Measurements from ENCODE around the gene LMCD1. TPM values are rescaled to one million over a fixed set of nuclear protein-coding genes. Genes with fewer than 3 reads are reported as not detected.

The LMCD1 gene, protein sequence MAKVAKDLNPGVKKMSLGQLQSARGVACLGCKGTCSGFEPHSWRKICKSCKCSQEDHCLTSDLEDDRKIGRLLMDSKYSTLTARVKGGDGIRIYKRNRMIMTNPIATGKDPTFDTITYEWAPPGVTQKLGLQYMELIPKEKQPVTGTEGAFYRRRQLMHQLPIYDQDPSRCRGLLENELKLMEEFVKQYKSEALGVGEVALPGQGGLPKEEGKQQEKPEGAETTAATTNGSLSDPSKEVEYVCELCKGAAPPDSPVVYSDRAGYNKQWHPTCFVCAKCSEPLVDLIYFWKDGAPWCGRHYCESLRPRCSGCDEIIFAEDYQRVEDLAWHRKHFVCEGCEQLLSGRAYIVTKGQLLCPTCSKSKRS
- 0.52 and 0.93 TPM in 2 replicates for total RNA-seq

DNA sequence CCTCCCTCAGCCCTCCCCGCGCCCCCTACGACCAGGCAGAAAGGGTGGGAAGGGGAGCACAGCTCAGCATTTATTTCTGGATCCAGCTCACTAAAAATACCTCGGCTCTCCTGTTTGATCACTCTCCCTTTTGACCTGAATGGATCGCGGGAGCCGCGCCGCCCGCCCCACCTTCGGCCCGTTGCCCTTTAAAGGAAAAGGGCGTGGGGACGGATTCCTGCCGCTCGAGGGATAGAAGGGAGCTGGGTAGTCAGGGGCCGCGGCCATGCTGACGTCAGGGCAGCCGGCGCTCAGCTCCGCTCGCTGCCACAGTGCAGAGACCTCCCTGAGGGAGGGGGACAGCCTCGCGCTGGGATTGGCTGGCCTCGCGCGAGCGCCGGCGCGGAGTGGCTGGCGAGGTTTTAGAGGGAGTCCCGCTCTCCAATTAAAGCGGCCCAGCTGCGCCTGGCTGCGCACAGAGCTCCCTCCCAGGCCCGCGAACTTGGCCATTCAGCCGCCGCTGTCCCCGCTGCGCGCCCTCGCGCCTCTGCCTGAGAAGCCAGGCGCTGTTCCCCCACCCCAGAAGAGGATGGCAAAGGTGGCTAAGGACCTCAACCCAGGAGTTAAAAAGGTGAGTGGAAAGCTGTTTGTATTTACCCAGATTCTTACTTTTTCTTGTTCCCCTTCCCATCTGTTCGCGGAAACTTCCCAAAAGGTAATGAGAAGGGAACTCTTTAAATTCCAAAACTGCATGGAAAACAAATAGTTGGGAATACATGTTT lies at the start of gene LMCD1:
LMCD1 (plus strand) TSS at position 453 of the 761 bp plus-strand sequence; CDS start at position 569, 116 bp downstream.
- H3K36me3 Mint-ChIP-seq (ENCODE audit: low read depth) = no peaks in the 10 kb centered on the region
- DNase-seq = peak; percentile 92
- H3K4me1 Mint-ChIP-seq = peaks cover 5% of the 10 kb centered on the region
- H3K4me3 Mint-ChIP-seq = peak within 1 kb of the TSS; percentile 78
- H3K27me3 Mint-ChIP-seq = peaks cover 27% of the 10 kb centered on the region
- no peak within 1 kb of the TSS for H3K27ac Mint-ChIP-seq
- intact Hi-C loops (cut with micrococcal nuclease) = no loop called here
- H3K9me3 Mint-ChIP-seq = no peaks in the 10 kb centered on the region

DNA sequence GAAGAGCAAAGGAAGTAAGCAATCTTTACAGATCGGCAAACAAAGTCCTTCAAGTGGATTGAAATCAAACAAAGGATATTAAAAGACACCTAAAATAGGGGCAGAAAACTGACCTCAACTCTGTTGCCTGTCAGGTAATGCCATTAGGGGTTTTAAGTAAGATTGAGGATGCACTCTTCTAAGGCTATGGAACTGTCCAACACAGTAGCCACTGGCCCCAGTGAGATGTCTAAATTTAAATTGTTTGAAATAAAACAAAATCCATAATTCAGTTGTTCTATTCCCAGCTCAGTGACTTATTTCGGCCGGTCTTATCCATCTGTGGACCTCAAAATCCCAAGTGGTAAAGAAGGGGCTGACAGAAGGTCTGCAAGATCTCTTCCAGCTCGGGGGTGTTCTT lies 49.5 kb upstream of the LMCD1 start:
- no peak overlapping the region for H3K4me3 Mint-ChIP-seq
- DNase-seq = no peak
- H3K4me1 Mint-ChIP-seq = no peaks in the 10 kb centered on the region
- no peaks in the 10 kb centered on the region for H3K36me3 Mint-ChIP-seq (ENCODE audit: low read depth)
- no peaks in the 10 kb centered on the region for H3K9me3 Mint-ChIP-seq
- intact Hi-C loops (cut with micrococcal nuclease) = no loop called here
- no peak overlapping the region for H3K27ac Mint-ChIP-seq
- peaks cover 5% of the 10 kb centered on the region for H3K27me3 Mint-ChIP-seq

DNA sequence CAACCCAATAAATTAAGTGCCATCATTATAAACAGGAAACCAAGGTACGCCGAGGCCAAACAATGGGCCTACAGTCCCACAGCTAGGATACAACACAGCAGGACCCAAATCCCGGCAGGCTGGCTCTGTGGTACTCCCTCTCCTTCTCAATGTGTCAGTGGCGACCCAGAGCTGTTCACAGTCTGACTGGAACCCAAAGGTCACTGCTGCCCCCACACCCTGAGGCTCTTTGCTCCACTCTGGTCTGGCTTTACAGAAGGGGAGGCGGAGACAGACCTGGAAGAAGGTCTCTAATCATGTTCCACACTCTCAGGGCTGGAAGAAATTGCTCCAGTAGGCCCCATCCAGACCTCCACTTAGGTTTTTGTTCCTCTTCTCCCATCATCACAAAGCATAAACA lies 48.5 kb upstream of the LMCD1 start:
- Mint-ChIP-seq H3K9me3 (no peaks in the 10 kb centered on the region), H3K4me3 (no peak overlapping the region), H3K4me1 (no peaks in the 10 kb centered on the region), H3K27ac (no peak overlapping the region), H3K36me3 (ENCODE audit: low read depth) (no peaks in the 10 kb centered on the region), H3K27me3 (peaks cover 5% of the 10 kb centered on the region)
- no peak for DNase-seq
- intact Hi-C loops (cut with micrococcal nuclease) = no loop called here

DNA sequence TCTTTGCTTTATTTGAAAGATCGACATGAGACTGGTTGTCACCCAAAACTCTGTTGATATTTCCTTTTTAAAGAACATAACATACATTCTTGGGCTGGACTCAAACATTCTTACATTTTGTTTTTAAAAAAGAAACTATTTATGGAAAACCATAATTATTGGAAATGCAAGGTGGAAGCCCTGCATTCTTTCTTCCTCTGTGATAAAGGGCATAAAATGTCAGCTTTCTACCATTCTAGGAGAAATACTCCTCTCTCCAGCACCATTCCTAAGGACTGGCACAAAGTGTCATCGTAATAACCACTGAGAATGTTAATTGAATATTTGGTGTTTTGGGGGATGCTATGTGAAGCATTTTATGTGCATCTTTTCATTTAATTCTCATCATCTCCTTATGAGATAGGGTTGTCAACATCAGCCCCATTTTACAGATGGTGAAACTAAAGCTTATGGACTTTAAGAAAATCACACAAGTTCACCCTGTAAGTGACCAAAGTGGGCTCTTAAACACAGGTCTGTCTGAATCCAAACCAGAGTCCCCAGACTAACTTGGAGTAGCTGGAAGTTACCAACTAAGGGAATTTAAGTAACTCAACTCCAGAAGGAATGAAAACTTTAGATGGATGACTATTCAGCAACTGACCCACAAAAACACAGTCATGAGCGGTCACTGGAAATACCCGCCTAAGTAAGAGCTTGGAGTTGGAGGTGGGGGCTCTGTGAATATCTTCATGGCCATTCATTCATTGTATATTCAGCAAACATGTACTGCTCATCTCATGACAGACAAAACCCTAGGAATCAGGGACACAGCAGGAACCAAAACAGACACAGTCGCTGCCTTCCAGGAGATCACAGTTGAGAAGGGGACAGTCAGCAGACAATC lies 45.9 kb upstream of the LMCD1 start:
- Mint-ChIP-seq H3K27ac (no peak overlapping the region), H3K36me3 (ENCODE audit: low read depth) (no peaks in the 10 kb centered on the region), H3K4me1 (no peaks in the 10 kb centered on the region), H3K27me3 (peaks cover 5% of the 10 kb centered on the region), H3K9me3 (no peaks in the 10 kb centered on the region), H3K4me3 (no peak overlapping the region)
- intact Hi-C loops (cut with micrococcal nuclease) = no loop called here
- no peak for DNase-seq

DNA sequence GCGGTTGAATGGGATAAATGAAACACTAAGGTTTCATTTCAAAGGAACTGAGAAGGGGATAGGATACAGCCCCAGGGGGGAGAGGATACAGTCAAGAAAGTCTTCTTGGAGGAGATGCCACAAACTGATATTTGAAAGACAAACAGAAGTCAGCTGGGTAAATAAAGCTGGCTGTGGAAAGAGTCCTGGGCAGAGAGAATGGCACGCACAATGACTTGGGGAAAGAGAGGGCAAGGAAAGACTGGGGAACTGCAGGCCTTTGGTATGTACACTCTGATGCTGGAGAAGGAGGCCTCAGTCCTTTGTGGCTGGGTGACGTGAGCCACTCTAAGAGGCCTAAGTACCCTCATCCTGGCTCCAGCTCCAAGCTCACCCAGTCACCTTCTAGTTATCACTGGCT lies 45.2 kb upstream of the LMCD1 start:
- H3K27ac Mint-ChIP-seq = no peak overlapping the region
- H3K4me1 Mint-ChIP-seq = no peaks in the 10 kb centered on the region
- no peaks in the 10 kb centered on the region for H3K36me3 Mint-ChIP-seq (ENCODE audit: low read depth)
- no peaks in the 10 kb centered on the region for H3K9me3 Mint-ChIP-seq
- H3K4me3 Mint-ChIP-seq = no peak overlapping the region
- intact Hi-C loops (cut with micrococcal nuclease) = no loop called here
- H3K27me3 Mint-ChIP-seq = peaks cover 5% of the 10 kb centered on the region
- DNase-seq = no peak

DNA sequence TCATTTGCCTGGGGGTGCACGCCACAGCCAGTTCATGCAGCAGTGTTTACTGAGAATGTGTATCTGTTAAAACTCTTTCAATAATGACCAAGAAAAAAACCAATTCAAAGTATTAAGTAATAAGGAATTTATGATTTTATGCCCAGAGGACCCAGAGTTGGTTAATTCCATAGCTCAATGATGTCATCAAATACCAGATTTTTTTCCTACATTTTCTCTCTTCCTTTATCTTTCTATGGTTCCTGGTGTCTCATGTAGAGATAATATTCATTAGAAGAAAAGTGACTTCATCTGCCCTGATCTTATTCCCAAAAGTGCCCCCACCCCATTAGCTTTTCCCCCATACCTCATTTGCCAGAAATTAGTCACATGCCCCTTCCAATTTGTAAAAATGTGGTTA lies 44.6 kb upstream of the LMCD1 start:
- Mint-ChIP-seq H3K9me3 (no peaks in the 10 kb centered on the region), H3K4me1 (no peaks in the 10 kb centered on the region), H3K4me3 (no peak overlapping the region), H3K27ac (no peak overlapping the region), H3K27me3 (peaks cover 5% of the 10 kb centered on the region), H3K36me3 (ENCODE audit: low read depth) (no peaks in the 10 kb centered on the region)
- intact Hi-C loops (cut with micrococcal nuclease) = no loop called here
- no peak for DNase-seq

DNA sequence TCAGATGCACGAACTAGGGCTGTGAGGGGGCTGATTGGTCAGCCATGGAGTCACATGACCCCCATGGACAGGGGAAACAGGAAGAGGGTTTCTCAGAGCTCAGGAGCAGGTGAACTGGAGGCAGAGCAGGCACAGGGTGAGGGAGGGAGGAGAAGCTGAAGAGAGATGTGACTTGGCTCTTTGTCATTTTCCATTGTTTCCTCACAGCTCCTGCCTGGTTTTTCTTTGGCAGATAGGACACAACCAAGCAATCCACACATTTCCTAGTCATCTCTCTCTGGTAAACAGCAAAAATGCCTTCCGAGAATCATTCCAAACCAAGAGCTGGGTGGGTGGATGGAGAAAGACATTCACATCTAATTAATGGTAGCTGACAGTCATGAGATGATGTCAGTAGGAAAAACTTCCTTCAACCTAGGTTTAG lies 43.4 kb upstream of the LMCD1 start:
- intact Hi-C loops (cut with micrococcal nuclease) = no loop called here
- no peak for DNase-seq
- peaks cover 6% of the 10 kb centered on the region for H3K27me3 Mint-ChIP-seq
- H3K27ac Mint-ChIP-seq = no peak overlapping the region
- H3K4me3 Mint-ChIP-seq = no peak overlapping the region
- H3K36me3 Mint-ChIP-seq (ENCODE audit: low read depth) = no peaks in the 10 kb centered on the region
- H3K4me1 Mint-ChIP-seq = no peaks in the 10 kb centered on the region
- no peaks in the 10 kb centered on the region for H3K9me3 Mint-ChIP-seq

DNA sequence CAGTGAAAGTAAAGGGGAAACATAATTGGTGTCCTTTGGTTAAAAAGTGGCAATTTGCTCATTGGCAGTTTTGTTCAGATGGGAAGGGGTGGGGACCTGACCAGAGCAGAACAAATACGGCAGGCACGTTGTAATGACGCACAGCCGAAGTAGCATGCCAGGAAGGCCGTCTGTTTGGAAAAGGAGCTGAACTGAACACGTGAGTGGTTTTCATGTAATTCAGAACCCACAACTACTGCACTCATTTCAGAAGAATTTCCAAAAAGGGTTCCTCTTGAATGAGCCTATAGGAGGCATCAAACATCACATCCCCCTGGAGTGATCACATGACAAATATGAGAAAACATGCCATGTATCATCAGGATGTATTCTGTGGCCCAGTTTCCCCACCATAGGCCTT lies 42.9 kb upstream of the LMCD1 start:
- intact Hi-C loops (cut with micrococcal nuclease) = no loop called here
- no peaks in the 10 kb centered on the region for H3K4me1 Mint-ChIP-seq
- peaks cover 6% of the 10 kb centered on the region for H3K27me3 Mint-ChIP-seq
- no peak for DNase-seq
- no peaks in the 10 kb centered on the region for H3K9me3 Mint-ChIP-seq
- no peak overlapping the region for H3K27ac Mint-ChIP-seq
- H3K36me3 Mint-ChIP-seq (ENCODE audit: low read depth) = no peaks in the 10 kb centered on the region
- no peak overlapping the region for H3K4me3 Mint-ChIP-seq

DNA sequence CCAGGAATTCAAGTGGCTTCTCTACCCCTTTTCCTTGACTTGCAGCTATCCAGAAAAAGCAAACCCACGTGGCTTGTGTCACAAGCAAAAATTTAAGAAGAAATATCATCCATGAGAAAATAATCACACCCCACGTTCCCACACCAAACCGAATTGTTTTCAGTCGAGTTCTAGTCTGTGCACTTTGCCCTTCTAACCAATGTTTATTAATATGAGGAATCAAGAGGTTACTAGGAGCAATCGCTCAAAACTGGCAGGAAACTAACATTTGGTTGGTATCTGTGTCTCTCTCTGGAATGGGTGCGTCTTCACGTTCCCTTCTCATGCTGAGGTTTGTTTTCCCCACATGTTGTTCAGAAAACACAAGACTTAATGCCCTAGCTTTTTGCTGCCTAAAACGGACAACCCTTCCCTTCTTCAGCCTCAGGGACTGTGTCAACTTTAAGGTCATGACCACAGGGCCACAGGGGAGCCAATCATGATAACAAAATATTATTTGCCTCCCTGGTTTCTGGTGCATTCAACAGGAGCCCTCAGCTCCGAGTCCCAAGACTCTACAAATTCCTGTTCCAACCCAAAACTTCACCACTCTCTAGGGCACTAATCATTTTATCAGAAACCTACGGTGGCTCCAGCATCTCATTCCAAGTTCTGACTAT lies 41.4 kb upstream of the LMCD1 start:
- Mint-ChIP-seq H3K27me3 (peaks cover 5% of the 10 kb centered on the region), H3K4me3 (no peak overlapping the region), H3K36me3 (ENCODE audit: low read depth) (no peaks in the 10 kb centered on the region), H3K9me3 (no peaks in the 10 kb centered on the region), H3K4me1 (no peaks in the 10 kb centered on the region), H3K27ac (no peak overlapping the region)
- intact Hi-C loops (cut with micrococcal nuclease) = no loop called here
- no peak for DNase-seq

DNA sequence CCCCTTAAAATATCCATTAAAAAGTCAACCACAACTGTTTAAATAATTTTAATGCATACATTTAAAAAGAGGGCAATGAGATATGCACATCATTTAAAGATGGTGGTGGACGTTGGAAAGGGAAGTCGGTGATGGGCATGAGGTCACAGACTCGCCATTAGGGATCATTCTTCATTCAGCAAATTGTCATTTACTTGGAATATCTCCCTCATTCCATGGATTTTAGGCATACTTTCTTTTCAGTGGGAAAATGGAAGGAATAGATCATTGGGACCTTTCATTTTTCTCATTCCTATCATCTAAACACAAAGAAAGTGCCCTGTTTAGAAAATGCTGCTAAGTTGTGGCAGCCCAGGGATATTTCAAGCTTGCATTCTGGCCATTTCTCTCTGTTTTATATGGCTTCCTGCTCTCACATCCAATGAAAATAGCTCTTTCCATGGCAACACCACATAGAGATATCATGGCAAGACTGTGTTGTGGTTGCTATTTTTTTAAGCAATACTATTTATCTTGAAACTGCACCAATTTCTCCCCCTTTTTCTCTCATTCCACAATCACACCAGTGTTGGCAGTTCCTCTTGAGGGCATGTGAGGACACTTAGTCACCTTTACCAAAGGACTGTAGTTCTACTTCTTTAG lies 40.7 kb upstream of the LMCD1 start:
- Mint-ChIP-seq H3K27ac (no peak overlapping the region), H3K4me1 (no peaks in the 10 kb centered on the region), H3K36me3 (ENCODE audit: low read depth) (no peaks in the 10 kb centered on the region), H3K27me3 (peaks cover 5% of the 10 kb centered on the region), H3K4me3 (no peak overlapping the region), H3K9me3 (no peaks in the 10 kb centered on the region)
- DNase-seq = no peak
- intact Hi-C loops (cut with micrococcal nuclease) = no loop called here

DNA sequence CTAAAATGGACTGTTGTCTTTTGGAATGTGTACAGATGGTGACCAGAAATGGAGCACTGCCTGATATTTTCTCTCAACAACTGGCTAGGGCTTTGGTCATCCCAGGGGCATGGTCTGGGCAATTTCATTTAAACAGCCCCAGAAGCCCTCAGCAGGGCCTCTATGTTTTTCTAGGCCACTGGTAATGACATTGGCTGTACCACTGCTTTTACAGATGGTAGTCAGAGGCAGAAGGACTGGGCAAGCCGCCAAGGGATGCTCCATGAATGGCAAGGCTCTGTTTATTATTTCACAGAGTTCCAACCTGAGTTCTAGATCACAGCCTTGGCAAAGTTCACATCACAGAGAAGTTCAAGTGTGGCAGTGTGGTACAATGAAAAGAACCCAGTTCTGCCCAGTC lies 37.0 kb upstream of the LMCD1 start:
- no peak overlapping the region for H3K4me3 Mint-ChIP-seq
- no peak for DNase-seq
- no peak overlapping the region for H3K27ac Mint-ChIP-seq
- H3K27me3 Mint-ChIP-seq = peaks cover 11% of the 10 kb centered on the region
- intact Hi-C loops (cut with micrococcal nuclease) = no loop called here
- H3K9me3 Mint-ChIP-seq = no peaks in the 10 kb centered on the region
- no peaks in the 10 kb centered on the region for H3K4me1 Mint-ChIP-seq
- no peaks in the 10 kb centered on the region for H3K36me3 Mint-ChIP-seq (ENCODE audit: low read depth)

DNA sequence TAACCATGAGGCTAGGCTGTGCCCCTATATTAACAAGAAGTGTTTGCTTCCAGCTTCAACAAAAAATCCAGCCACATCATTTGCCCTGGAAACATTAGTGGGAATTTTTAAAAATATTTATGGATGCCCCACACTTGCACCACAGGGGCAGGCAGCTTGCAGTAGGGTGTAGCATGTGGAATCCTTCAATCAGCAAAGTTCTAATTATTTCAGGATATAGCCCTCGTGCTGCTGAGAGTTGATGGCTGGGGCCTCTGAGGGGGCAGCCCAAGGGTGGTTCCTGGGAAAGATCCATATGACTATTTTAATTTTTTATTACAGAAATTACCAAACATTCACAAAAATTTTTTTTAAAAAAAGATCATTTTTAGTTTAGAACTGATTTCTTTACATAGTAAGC lies 35.1 kb upstream of the LMCD1 start:
- no peak for DNase-seq
- Mint-ChIP-seq H3K9me3 (no peaks in the 10 kb centered on the region), H3K4me1 (no peaks in the 10 kb centered on the region), H3K36me3 (ENCODE audit: low read depth) (no peaks in the 10 kb centered on the region), H3K27ac (no peak overlapping the region), H3K4me3 (no peak overlapping the region), H3K27me3 (peaks cover 11% of the 10 kb centered on the region)
- intact Hi-C loops (cut with micrococcal nuclease) = no loop called here

DNA sequence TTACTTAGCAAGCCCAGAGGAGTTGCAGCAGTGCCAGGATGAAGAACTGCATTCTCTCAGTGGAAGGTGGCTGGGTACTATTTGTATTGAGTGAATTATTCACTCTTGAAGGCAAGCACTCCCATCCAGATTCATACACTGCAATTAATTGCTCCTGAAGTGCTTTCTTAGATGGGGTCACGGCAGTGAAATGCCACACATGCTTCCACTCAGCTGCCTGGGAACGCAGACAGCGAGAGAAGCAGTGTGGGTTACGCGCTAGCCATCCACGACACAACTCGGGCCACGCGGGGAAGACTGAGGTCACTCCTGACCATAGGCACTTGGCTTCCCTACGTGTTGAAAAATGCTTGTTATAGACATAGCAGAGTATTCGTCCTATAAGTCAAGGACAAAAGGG lies 30.8 kb upstream of the LMCD1 start:
- Mint-ChIP-seq H3K27ac (no peak overlapping the region), H3K4me3 (no peak overlapping the region), H3K4me1 (no peaks in the 10 kb centered on the region), H3K27me3 (peaks cover 6% of the 10 kb centered on the region), H3K36me3 (ENCODE audit: low read depth) (no peaks in the 10 kb centered on the region), H3K9me3 (no peaks in the 10 kb centered on the region)
- DNase-seq = no peak
- intact Hi-C loops (cut with micrococcal nuclease) = no loop called here
